ENCODE measurements around the gene SLC37A2.

The SLC37A2 gene

GRCh38 chr11:125070699-125071254 is 7.7 kb downstream of the SLC37A2 start:
- DNase-seq (ENCODE audit: low read depth in 2 of 2, low spot score in 1 of 2), result no peak

DNA sequence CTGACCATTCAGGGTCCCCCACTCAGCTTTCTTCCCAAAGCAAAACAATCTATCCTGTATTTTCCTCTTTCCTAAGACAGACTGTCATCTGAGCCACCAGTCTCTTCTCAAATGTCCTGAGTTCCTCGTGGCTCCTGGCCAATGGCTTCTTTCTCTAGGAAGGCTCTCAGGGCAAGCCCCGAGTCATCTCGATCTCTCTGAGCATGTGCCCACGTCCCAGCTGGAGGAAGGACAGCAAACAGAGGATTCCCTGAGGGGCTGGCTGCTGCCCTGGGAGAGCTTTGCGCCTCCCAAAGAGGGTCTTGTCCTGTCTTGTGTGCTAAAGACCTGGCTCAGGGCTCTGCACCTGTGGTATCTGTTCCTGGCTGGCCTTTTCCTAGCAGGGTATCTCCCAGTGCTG is 8.3 kb downstream of the SLC37A2 start:
- DNase-seq (ENCODE audit: low read depth in 2 of 2, low spot score in 1 of 2), result no peak

DNA sequence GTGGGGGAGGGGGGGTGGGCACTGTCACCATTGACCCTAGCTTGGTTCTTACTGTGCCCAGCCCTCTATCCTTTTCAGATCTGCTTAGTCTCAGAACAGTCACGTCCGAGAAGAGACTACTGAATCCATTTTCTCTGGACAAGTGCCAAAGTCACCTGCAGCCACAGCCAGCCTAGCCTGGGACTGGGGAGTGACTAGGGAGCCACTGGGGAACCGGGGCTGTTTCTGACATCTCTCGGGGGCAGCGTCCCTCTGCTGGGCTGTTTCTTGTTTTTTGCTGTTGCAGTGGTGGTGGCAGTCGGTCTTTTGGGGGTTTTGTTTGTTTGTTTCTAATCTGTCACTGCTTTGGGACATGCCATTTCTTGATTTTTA is 8.7 kb downstream of the SLC37A2 start:
- DNase-seq (ENCODE audit: low read depth in 2 of 2, low spot score in 1 of 2), result no peak

- no peak for DNase-seq (ENCODE audit: low read depth in 2 of 2, low spot score in 1 of 2)
These were observed 9.3 kb downstream of the SLC37A2 start for GRCh38 chr11:125072218-125072960.

DNA sequence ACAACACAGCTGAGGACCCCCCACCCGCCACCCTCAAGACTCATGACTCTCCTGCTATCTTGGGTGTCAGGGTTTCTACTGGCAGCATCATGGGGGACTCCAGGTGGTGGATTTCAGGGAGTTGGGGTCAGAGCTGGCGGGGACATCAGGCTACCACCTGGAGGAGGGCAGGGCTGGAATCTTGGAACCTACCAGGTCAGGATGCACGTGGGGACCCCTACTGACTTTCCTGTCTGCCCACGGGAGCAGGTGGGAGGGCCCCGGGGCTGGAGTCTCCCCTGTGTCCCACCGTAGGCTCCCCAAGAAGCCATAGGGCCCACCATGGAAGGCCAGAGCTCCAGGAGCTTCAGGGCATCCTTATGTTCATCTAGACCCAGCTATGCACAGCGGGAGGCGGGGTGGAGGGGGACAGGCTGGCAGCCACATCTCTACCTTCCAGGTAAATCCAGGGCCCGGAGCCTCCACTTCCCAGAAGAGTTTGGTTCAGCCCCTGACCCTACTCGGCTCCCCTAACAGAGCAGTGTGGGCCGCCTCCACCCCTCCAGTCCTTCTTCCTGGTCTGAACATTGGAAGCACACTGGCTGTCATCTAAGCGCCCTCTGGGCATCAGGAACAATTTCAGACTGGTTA is 10.0 kb downstream of the SLC37A2 start:
- no peak for DNase-seq (ENCODE audit: low read depth in 2 of 2, low spot score in 1 of 2)

DNA sequence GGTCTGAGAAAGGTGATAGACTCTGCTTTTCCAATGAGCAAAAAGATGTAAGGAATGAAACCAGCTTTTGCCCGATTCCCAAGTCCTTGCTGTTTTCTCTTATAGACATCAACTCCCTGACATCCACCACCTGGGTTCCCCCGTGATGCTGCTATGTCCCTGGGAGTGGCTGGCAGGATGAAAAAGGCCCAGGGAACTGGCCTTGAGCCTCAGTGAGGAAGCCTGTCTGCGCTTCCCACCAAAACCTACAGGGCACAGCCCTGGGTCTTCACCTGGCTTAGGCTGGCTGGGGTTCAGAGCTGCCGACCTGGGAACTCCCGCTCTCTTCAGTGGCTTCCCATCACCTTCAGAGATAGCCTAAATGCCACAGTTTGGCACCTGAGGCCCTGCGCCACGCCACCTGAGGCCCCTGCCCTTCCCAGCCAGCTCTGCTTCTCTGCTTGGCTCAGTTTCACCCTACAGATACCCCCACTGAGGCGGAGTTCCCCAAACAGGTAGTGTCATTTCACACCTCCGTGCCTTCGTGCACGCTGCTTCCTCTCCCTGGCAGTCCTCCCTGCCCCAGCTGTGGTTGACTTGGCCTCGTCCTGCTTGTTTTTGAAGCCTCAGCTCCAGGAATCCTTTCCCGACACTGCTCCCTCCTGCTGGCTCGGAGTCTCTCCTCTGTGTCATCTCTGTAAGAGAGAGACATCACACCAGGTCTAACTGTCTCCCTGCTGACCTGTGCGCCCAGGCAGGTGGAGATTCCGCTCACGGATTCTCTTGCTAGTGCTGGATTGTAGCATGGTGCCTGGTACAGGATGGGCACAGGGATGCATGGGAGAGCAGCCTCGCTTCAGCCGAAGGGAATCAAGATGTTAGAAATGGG is 10.7 kb downstream of the SLC37A2 start:
- no peak for DNase-seq (ENCODE audit: low read depth in 2 of 2, low spot score in 1 of 2)

- DNase-seq (ENCODE audit: low read depth in 2 of 2, low spot score in 1 of 2), result no peak
These were observed 11.6 kb downstream of the SLC37A2 start for GRCh38 chr11:125074511-125075241.

GRCh38 chr11:125075242-125075625 is 12.1 kb downstream of the SLC37A2 start:
- DNase-seq (ENCODE audit: low read depth in 2 of 2, low spot score in 1 of 2), result no peak

GRCh38 chr11:125075900-125076317 is 12.8 kb downstream of the SLC37A2 start:
- DNase-seq (ENCODE audit: low read depth in 2 of 2, low spot score in 1 of 2), result no peak

DNA sequence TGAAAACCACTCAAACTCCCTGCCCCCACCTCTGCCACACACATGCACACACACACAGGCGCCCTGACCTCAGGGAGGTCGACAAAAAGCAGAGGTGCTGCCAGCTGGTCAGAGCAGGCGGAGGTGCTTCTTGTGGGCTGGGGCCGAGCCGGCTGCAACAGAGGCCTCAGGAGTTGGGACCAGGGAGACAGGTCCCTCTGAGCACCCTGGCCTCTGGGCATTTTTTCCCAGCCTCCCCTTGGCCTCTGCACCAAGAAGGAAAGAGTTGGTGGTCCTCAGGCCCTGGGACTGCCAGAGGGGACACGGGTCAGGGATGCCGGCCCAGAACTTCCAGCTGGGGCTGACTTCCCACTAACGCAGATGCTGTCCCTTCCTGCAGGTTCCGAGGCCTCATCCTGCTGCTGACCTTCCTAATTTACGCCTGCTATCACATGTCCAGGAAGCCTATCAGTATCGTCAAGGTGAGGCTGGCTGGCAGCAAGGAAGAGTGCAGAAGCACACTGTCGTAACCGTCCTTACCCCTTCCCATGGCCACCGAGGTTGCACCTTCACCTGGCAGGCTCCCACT is 13.4 kb downstream of the SLC37A2 start:
- DNase-seq (ENCODE audit: low read depth in 2 of 2, low spot score in 1 of 2), result no peak

DNA sequence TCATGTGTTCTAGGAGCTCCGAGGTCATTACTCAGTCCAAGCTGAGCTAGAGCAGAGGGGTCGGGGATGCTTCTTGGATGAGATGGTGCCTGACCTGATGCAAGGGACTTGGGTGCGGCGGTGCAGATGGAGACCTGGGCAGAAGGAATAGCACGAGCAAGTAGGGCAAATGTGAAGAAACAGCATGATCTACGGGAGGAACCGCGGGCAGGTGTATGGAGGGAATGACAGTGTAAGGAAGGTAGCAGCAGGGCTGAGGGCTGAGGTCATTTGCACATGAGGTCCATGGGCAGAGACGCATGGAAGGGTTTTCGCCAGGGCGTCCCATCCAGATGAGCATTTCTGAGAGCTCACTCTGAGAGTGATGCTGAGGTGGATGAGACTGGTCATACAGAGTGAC is 14.9 kb downstream of the SLC37A2 start:
- no peak for DNase-seq (ENCODE audit: low read depth in 2 of 2, low spot score in 1 of 2)

- no peak for DNase-seq (ENCODE audit: low read depth in 2 of 2, low spot score in 1 of 2)
These were observed 15.5 kb downstream of the SLC37A2 start for GRCh38 chr11:125078516-125079140.

DNA sequence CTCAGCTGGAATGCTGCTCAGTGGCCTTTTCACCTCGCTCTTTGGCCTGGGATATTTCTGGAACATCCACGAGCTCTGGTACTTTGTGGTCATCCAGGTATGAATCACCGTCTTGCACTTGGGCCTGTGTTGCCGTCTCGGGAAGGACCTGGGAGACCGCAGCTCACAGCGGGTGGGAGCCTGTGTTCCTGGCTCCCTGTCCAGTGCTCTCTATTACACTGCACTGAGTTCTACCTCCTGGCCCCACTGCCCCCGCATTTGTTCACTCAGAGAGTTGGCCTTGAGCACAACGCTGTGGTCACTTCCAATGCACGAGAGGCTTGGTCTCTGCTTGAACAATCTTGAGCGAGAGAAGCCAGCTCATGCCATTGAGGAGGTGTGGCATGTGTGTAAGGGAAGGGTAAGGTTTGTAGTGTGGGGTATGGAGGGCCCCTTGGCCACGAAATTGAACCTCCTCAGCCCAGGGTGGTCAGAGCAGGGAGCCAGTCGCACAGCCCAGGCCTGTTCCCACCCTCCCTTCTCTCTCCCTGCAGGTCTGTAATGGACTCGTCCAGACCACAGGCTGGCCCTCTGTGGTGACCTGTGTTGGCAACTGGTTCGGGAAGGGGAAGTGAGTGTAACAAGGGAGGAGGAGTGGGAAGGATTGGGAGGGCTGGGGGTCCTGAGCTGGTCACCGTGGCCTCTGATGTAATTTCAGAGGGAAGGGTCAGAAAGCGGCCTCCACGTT is 16.2 kb downstream of the SLC37A2 start:
- no peak for DNase-seq (ENCODE audit: low read depth in 2 of 2, low spot score in 1 of 2)

DNA sequence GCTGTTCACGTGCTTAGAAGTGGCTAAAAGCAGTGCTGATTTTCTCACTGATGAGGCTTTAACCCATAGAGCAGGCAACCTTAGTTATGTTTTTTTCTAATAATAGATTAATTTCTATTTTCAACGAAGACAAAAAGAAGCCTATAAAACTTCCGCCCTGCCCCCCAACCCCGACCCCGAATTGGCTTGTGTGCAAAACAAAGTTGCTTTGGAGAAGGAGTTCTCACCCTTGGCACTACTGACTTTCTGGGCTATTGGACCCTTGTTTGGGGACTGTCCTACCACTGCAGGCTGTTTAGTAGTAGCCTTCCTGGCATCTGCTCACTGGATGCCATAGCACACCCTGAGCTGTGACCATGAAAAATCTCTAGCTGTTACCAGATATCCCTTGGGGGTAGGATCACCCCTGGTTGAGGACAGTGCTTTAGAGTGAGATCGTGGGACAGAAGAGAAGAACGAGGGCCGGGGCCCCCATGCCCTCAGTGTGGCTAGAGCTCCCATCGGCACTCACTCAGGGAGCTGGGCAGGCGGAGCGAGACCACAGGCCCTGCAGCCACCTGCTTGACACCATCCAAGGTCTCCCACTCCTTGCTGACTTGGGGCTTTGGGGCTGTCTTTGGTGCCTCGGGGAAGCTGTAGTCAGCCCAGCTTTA is 16.9 kb downstream of the SLC37A2 start:
- DNase-seq (ENCODE audit: low read depth in 2 of 2, low spot score in 1 of 2), result no peak

- DNase-seq (ENCODE audit: low read depth in 2 of 2, low spot score in 1 of 2), result no peak
These were observed 17.4 kb downstream of the SLC37A2 start for GRCh38 chr11:125080531-125080911.

GRCh38 chr11:125081098-125081798 is 18.1 kb downstream of the SLC37A2 start:
- no peak for DNase-seq (ENCODE audit: low read depth in 2 of 2, low spot score in 1 of 2)

GRCh38 chr11:125082040-125082439 is 18.9 kb downstream of the SLC37A2 start:
- DNase-seq (ENCODE audit: low read depth in 2 of 2, low spot score in 1 of 2), result no peak

- no peak for DNase-seq (ENCODE audit: low read depth in 2 of 2, low spot score in 1 of 2)
These were observed 19.7 kb downstream of the SLC37A2 start for GRCh38 chr11:125082611-125083311.

All from stimulated activated CD8-positive, alpha-beta memory T cell treated with anti-CD3 and anti-CD28 coated beads, Interleukin-4, amount 100 ng/mL, for 4 hours (primary cell).